ENCODE results near the gene SHC2.
"Not testable (repeated sequence)": the region's sequence is repeated elsewhere in the genome, so short reads cannot be mapped to it uniquely, and the experiment has no call there.

- TF ChIP-seq CTCF, POLR2A (IDR thresholded peaks at IDR 0.05): not testable (repeated sequence)
These were observed 74.6 kb downstream of the SHC2 start for GRCh38 chr19:386189-386588.

All from body of pancreas (tissue), 4 donors.